Fibroblast of upper back skin (primary cell): ENCODE measurements around the gene TTYH1.
"Not testable (repeated sequence)": the region's sequence is repeated elsewhere in the genome, so short reads cannot be mapped to it uniquely, and the experiment has no call there.

Experiments used
- DNase-seq: peaks from one replicate; pipeline ENCODE4 v3.0.0-alpha.2; 2013

TTYH1 gene

DNA sequence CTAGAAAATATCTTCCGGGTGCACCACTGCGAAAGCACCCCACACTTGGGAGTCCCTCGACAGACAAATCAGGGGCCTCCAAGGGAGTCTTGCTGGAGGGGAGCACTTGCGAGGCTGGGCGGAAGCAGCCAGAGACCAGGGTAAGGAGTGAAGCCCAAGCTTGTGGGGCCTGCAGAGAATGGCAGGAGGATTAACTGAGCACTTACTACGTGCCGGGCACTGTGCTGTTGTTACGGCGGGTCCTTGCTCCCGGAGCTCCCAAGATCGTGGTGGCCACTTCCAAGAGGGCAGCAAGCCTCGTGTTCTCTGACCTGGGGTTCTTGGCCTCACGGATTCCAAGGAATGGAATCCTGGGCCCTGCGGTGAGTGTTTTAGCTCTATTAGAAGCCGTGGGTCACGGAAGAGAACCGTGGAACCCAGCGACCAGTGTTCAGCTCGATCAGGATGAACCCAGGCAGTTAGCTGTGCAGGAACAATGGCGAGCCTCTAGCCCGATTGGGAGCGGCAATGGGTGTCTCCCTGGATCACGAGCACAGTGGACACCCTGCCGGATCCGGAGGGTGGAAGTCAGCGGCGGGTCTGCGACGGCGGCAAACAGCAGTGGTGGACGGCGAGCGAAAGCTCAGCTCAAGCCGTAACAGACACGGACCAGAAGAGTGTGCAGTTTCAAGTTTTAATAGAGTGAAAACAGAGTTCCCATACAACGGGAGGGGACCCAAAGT lies 9.6 kb downstream of the TTYH1 start:
- DNase-seq, result no peak

DNA sequence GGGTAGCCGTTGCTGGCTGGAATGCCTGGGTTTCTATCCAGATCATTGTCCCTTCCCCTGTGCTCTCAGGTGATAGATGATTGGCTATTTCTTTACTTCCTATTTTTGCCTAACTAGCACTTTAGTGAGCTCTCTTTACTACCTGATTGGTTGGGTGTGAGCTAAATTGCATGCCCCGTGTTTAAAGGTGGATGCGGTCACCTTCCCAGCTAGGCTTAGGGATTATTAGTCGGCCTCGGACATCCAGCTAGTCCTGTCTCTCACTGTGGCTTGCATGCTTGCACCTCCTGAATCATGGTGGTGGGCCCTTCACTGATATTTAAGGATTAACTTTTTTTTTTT lies 10.1 kb downstream of the TTYH1 start:
- no peak for DNase-seq

DNA sequence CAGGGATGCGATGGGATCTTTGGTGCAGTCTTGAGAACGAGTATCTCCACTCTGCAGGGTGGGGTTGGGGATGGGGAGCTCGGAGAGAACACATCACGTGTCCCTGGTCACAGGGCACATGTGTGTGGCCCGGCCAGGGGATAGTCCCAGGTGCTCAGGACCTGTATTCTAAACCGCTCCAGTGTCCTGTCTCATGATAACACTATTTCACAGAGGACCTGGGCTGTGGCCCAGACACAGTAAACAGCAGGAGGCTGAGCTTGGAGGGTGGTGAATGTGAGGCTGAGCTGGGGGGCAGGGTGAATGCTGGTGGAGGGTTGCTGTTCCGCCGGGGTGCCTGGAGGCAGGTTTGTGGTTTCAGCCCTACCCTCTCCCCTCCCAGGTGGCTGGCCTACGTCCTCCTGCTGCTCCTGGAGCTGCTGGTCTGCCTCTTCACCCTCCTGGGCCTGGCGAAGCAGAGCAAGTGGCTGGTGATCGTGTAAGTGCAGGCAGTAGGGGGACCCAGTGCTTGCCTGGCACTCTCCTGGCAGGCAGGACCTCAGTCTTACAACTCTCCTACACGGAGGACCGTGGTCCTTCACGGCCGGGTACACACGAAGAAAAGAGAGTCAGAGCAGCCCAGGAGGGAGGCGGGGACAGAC lies 11.1 kb downstream of the TTYH1 start:
- no peak for DNase-seq

DNA sequence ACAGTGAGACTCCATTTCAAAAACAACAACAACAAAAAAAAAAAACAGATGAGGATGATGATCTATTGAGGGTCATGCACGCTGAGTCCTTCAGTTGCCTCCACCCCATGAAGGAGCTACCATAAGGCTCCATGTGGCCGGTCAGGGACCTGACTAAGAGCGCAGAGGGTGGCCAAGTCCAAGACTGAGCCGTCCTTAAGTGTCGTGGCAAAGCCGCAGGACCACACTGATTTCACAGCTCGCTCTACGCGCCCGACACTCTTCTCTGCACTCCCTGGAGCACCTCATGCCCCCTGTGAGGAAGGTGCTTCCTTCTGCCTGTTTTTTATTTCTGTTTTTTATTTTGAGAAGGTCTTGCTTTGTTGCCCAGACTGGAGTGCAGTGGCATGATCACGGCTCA lies 12.3 kb downstream of the TTYH1 start:
- no peak for DNase-seq

DNA sequence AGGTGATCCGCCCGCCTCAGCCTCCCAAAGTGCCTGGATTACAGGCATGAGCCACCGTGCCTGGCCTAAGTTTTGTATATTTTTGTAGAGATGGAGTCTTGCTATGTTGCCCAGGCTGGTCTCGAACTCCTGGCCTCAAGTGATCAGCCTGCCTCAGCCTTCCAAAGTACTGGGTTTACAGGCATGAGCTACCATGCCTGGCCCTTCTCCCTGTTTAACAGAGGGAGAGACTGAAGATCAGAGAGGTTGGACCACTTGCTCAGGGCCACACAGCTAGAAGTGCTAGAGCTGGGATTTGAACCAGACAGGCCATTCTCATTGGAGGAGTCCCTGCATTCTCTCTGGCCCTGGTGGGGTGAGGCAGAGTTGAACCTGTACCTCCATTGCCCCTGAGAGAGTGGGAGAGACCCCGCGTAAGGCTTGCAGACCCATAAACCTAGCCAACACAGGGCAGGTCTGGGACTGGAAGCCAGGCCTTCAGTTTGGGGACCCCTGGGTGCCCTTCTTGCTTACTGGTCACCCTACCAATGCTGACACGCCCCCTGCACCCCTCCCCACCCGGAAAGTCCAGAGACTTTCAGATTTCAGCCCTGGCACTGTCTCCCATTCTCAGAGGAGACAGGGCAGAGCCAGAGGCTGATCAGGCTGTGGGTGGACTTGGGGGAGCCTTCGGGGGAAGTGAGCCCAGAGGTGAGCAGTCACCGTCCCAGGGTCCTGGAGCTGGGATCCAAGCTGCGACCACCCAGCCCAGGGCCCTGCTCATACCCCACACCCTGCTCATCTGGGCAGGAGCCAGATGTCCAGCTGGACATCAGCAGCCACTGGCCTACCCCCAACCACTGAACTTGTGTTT lies 13.3 kb downstream of the TTYH1 start:
- DNase-seq, result no peak

DNA sequence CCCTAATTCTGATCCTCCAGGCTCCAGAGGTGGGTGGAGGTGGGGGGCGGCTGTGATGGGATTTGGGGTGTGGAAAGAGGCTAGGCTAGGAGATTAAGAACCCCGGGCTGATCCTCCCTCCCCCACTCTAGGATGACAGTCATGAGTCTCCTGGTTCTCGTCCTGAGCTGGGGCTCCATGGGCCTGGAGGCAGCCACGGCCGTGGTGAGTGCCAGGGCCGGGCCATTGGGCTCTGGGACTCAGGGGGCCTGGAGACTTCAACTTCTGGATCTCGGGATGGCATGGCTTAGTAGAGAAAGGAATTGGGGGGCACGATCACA lies 13.9 kb downstream of the TTYH1 start:
- no peak for DNase-seq

DNA sequence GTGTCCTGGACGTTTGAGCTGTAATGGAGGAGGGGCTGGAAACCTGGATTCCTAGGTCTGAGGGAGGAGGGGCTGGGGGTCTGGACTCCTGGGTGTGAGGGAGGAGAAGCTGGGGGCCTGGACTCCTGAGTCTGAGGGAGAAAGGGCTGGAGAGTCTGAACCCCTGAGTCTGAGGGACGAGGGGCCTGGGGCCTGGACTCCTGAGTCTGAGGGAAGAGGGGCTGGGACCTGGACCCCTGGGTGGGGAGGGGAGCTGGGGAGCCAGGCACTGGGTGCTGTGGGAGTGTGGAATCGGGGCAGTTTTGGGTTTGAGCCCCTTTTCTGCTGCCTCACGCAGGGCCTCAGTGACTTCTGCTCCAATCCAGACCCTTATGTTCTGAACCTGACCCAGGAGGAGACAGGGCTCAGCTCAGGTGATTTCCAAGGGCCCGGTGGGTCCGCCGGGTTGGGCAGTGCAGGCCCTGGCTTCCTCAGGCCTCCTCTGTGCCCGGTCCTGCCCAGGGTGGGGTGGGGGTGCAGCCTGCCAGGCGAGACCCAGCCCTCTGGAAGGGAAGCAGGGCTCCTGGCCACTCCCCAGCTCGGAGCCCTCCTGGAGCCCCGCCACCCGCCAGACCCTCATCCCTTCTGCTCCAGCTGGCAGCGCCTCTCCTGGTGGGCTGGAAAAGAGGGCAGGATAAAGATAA lies 14.4 kb downstream of the TTYH1 start:
- no peak for DNase-seq

DNA sequence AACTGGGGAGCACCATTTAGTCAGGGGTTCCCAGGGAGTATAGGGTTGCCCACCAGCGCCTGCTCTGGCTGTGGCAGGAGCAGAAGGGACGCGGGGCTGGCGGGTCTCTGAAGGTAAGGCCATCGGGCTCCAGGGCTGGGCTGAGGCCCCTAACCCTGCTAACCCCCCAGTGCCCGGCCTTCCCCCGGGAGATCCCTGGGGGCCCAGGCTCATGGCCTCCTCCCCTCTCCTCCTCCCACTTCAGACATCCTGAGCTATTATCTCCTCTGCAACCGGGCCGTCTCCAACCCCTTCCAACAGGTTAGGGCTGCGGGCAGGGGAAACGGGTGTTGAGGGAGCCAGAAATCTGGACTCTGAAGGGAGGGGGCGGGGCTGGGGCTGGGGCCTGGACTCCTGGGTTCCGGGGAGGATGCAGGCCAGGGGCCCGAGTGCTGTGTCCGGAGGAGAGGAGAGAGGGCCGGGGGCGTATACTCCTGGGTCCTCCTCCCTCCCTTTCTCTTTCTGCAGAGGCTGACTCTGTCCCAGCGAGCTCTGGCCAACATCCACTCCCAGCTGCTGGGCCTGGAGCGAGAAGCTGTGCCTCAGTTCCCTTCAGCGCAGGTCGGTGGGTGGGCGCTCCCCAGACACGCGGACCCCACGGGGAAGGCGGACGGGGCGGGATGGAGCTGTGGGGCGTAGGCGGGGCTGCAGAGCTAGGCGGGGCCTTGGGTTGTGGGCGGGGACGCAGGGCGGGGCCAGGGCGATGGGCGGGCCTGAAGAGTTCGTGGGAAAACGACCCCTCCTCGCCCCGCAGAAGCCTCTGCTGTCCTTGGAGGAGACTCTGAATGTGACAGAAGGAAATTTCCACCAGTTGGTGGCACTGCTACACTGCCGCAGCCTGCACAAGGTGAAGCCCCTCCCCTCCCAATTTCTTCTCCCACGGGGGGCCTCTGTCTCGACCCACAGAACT lies 15.3 kb downstream of the TTYH1 start:
- DNase-seq, result peak; percentile 12

DNA sequence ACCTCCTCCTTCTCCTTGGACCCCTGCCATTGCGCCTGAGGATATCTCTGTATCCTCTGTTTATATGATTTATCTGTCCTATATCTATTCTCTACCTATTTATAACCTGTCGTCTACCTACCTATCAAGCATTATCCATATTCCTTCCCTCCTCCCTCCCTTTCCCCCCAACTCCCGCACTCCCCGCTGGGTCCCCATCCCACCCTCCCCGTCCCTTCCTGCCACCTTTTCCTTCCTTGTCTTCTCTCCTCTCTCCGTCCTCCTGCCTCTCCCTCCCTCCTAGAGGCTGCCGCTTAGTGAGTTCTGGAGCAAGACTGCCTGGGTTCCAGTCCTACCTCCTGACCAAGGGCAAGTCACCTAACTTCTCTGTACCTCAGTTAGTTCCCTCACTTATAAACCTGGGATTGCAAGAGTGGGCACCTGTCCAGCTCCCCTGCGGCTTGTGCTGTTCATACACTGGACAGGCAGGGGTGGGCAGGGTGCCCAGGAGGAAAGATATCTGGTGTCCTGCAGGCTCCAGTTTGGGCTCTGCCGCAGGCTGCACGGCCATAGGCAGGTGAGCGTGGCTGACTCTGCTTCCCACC lies 16.1 kb downstream of the TTYH1 start:
- peak; percentile 39 for DNase-seq

DNA sequence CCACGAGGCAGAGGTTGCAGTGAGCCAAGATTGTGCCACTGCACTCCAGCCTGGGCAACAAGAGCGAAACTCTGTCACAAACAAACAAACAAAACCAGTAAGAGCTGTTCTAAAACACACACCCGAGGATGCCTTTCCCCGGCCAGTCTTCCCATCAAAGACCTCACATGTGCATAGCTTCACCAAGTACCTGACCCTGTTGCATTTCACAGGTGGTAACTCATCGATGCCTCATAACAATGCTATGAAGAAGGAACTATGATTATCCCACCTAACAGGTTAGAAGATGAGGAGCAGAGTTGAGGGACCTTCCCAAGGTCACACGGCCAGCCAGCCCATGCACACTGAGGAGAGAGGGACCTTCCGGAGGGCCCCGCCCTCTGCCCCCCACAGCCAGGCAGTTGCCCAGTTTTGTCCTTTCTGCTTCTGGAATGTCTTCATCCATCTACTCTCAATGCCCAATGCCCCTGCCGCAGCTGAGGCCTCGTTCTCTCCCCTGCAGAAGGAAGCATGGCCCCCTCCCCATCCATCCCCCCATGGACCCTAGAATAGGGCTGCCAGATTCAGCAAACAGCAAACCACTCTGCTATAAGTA lies 17.0 kb downstream of the TTYH1 start:
- DNase-seq, result no peak

DNA sequence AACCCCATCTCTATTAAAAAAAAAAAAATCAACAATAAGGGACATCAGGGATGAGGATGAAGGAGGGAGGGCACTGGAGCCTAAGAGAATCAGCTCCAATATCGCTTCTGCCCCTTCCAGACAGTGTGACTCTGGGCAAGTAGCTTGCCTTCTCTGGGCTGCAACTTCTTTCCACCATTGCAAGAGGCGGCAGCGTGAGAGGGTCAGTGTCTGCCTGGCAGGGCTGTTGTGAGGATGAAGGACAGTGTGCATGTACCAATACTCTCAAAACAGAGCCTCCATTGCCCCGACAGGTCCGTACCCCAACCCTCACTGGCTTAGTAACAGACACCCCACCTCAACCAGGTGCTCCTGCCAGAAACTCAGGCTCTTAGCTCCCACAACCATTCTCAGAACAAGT lies 18.4 kb downstream of the TTYH1 start:
- no peak for DNase-seq

DNA sequence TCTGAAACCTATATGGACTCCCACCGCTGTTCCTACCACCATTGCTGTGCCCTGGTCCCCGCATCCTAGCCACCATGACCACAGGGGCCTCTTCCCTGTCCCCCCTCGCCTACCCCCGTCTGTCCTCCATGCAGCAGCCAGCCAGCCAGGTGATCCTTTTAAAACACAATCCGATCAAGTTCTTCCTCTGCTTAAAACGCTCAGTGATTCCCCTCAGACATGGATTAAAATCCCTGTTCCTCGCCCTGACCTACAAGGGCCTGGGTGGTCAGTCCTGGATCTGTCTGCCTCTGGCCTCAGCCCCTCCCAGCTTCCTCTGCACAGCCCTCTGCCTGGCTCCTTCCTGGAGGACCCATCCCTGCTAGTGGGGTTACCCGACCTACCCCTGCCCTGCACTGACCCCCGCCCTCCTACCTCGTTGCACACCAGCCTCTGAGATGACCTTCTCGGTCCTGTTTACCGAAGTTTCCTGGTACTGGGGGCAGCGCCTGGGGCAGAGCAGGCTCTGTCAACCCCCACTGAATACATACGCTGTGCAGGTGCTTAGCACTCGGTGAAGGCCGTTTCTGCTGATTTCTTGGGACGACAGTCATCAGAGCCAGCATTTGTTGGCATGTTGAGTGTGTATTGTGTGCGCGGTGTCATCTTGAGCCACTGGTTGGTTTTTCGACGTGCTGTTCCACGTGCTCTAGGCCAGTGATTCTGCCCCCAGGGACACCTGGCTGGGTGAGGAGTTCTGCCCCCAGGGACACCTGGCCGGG lies 19.0 kb downstream of the TTYH1 start:
- DNase-seq, result no peak

DNA sequence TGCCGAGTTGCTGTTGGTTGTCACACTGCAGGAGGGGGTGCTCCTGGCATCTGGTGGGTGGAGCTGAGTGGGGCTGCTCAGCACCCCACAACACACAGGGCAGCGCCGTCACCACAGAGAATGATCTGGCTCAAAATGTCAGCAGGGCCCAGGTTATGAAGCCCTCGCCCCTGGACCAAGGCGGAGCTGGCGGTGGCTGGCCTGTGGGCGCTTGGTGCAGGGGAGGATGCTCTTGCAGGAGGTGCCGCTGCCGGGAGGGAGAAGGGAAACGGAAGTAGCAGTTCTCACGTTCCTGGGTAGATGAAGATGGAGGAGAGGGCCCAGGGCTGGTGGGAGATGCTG lies 19.6 kb downstream of the TTYH1 start:
- no peak for DNase-seq

DNA sequence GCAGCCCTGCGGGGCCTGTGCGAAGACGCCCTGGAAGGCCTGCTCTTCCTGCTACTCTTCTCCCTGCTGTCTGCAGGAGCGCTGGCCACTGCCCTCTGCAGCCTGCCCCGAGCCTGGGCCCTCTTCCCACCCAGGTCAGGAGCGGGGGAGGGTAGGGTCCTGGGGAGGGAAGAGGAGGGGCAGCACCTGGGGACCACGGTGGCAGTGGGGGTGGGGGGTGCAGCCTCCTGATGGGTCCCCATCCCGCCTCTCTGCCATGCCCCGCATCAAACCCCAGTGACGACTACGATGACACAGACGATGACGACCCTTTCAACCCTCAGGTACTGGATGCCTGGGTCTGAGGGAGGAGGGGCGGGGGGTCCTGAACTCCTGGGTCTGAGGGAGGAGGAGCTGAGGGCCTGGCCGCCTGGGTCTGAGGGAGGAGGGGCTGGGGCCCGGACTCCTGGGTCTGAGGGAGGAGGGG lies 20.3 kb downstream of the TTYH1 start:
- no peak for DNase-seq

DNA sequence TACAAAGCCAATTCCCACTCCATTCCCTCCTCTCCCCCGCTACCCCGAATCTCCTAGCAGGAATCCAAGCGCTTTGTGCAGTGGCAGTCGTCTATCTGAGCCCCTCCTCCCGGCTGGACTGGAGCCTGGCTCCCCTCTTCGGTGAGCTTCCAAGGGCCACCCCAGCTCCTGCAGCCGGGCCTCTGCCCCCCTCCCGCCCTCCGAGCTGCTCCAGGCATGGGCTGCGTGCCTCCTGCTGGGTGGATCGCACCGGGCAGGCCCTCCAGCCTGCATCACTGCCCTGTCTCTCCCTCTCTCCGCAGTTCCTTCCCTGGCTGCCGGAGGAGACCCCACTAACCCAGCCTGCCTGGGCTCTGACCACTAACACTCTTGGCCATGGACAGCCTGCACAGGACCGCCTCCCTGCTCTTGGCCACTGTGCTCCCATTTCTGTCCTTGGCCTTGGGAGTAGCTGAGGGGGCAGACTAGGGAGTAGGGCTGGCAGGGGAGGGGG lies 20.8 kb downstream of the TTYH1 start:
- DNase-seq, result no peak

DNA sequence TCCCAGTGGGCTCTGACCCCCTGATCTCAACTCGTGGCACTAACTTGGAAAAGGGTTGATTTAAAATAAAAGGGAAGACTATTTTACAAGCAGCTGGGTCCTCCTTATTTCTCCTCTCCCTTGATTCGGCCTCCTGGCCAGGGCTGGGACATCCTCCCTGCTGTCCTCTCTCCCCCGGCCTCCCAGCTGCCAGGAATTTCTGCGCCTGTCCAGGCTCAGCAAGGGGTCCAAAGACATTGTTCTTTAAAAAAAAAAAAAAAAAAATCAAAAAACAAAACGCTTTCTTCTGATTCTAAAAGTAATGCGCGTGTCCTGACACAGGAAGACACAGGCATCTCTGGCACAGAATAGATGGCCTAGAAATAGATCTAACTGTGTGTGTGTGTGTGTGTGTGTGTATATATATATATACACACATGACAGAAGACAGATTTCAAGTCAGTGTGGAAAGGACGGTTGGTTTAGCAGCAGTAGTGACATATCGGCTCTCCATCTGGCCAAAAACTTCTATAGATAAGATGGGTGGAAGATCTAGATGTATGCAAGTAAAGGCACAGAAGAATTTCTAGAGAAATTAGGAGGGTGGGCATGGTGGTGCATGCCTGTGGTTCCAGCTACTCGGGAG lies 21.5 kb downstream of the TTYH1 start:
- no peak for DNase-seq

DNA sequence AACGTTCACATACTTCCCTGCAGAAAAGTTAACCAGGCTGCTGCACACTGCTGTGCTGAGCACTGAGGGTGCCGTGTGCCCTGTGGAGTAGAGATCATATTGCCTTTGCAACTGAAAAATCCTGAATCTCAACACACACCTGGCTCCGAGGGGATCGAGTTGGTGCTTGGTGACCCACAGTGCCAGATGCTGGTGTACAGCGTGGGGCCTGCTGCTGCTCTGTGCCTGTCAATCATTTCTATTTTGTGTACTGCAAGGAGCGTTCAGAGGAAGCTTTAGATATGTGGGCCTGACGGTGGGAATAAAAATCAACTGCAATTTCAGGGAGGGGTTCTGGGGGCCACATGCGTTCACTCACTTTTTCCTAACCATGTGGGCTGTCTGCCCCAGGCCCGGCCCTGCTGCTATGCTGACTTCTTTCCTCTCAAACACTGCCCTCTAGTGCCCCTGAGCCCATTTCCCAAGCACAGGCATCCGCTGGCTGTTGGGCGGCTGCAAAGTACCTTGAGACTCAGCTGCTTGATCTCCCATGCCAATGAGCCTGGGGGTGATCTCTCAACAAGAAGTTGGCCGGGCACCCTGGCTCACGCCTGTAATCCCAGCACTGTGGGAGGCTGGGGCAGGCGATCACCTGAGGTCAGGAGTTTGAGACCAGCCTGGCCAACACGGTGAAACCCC lies 24.0 kb downstream of the TTYH1 start:
- no peak for DNase-seq

DNA sequence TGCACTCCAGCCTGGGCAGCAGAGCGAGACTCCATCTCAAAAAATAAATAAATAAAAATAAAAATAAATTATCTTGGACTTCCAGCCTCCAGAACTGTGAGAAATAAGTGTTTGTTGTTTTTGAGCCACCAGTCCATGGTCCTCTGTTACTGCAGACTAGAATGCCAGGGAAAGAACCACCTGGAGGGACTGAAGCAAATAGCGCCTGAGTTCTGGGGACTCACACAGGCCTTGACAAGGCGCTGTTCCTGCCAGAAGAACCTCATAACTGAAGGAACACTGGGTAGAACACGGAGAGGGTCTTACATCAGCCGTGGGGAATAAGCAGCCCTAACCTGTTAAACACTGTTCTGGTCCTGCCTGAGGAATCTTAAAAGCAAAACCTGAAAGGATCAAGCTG lies 25.4 kb downstream of the TTYH1 start:
- DNase-seq, result no peak

DNA sequence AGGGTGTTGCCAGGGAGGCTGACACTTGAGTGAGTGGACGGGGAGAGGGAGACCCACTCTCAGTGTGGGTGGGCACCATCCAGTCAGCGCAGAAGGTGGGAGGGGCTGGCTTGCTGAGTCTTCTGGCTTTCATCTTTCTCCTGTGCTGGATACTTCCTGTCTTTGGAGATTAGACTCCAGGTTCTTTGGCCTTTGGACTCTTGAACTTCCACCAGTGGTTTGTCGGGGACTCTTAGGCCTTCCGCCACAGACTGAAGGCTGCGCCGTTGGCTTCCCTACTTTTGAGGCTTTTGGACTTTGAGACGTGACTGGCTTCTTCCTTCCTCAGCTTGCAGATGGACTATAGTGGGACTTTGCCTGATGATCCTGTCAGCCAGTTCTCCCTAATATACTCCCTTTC lies 29.5 kb downstream of the TTYH1 start:
- DNase-seq, result no peak

DNA sequence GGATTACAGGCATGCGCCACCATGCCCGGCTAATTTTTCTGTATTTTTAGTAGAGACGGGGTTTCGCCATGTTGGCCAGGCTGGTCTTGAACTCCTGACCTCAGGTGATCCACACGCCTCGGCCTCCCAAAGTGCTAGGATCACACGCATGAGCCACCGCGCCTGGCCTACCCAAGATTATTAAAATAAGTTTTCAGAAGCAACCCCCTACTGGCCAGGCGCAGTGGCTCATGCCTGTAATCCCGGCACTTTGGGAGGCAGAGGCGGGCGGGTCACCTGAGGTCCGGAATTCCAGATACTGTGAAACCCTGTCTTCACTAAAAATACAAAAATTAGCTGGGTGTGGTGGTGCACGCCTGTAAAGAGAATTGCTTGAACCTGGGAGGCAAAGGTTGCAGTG lies 31.1 kb downstream of the TTYH1 start:
- not testable (repeated sequence) for DNase-seq
